ENCODE data around the gene KLHDC7A. TPM values are rescaled to one million over a fixed set of nuclear protein-coding genes. Genes with fewer than 3 reads are reported as not detected.
"Not testable (repeated sequence)": the region's sequence is repeated elsewhere in the genome, so short reads cannot be mapped to it uniquely, and the experiment has no call there.

Gene KLHDC7A
- not detected in 2 replicates for total RNA-seq (2014; rRNA removed)
- not detected for polyA plus RNA-seq (2012)

DNA sequence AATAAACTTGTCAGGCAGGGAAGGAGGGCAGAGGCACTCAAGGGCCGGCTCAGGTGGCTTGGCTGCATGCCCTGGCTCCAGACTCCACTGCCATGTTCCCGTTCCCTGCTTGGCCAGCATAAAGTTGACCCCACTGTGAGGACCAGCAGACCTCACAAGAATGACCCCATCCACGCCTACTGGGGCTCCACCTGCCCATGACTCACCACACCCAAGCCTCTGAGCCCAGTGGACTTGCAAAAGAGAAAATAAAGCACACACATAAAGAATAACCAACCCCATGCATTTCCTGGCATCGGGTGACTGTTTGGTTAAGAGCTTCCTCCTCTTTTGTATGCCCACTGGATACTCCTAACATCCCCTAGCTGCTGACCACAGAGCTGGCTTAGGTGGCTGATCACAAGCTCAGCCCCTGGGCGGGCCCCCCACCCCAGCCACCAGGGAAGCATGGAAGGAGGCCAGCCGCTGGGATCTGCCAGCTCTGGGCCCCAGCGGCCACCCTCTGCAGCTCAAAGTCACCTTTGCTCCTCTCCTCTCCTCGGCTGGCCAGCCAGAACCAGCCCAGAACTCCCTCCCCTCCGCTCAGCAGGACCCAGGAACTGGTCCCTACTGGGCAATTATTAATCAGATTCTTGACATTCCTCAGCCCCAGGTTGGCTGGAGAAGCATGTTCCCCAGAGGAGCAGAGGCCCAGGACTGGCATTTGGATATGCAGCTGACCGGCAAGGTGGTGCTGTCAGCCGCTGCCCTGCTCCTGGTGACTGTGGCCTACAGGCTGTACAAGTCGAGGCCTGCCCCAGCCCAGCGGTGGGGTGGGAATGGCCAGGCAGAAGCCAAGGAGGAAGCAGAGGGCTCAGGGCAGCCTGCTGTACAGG lies at the start of gene KLHDC7A:
Gene KLHDC7A, plus strand, starts transcription at position 616 of the 875 bp plus-strand sequence. Its CDS starts 52 bp downstream, at position 668.
- no peak for DNase-seq (ENCODE audit: low read depth)

DNA sequence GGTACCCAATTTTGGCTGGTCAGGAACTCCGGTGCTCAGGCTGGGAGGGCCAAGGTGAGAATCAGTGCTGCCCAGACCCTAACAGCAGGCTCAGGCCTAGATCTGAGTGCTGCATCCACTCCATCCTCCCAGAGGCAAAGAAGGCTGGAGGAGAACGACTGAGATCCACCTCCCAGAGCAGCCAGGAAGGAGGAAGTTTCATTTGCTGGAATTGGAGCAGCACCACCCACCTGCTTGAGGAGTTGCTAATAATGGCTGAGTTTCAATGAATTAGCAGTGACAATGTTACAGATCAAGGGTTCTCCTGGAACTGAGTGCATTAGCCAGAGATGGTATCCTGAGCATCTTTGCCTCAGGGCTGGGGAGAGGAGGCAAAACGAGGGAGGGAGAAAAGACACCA lies 46.7 kb upstream of the KLHDC7A start:
- no peak for DNase-seq (ENCODE audit: low read depth)

DNA sequence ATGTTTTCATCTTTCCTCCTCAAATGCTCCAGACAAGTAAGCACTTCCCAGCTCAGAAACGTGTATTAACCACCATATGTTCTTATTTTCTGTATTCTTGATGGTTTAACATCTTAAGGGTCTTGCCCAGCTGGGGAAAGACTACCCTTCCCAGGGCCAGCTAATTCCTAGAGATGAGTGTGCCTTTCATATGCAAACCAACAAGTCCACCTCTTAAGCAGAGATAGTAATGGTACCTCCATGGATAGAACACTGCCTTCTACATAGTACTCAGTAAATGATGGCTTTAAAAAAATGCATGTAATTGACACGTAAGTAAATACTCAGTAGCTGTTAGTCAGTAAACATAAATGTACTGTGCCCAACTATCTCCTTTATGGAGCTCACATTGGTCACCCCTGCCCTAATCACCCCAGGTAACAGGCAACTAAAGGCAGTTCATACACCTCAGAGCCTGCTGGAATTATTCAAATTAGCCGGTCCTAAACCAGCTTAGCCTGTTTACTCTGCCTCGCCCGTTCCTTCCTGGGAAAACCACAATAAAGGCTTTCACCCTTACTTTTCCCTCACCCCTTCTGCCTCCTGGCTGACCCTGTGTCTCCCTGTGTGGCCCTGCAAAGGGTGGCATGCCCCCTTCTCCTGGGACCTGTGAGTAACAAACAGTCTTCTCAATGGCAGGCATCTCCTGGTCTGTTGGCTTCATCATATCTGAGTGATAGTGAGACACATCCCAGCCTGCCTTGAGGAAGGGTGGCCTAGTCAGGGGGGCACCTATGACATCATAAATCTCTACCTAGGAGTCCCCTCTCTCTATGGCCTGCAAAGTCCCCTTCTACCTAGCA lies 40.1 kb upstream of the KLHDC7A start:
- no peak for DNase-seq (ENCODE audit: low read depth)

DNA sequence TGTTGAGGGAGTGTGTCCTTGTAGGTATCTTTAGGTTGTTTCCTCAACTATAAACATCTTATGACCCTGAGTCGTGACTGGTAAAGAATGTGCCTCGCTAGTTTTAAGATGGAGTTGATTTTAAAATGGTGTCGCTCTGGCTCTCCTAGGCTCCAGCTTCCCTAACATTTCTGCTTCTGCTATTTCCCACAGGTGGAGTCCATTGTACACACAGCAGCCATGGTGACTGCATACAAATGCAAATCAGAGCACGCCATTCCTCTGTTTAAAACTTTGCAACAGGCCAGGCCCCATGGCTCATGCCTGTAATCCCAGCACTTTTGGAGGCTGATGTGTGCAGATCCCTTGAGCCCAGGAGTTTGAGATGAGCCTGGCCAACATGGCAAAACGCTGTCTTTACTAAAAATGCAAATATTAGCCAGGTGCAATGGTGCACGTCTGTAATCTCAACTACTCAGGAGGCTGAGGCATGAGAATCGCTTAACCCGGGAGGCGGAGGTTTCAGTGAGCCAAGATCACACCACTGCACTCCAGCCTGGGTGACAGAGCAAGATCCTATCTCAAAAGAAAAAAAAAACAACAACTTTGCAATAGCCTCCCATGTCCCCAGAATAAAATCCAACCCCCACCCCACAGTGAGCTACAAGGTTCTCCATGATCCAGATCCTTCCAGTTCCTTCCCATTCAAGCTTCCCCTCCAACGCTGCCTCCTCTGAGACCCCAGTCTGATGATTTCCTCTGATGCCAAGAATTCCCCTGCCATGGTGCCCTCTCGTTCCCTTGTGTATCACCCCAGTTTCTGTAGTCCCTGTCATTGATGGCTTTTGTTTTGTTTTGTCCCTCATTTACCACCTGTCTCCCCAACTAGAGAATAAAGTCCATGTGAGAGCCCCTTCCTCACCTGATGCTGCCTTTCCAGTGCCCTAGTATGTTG lies 36.9 kb upstream of the KLHDC7A start:
- DNase-seq (ENCODE audit: low read depth): no peak

DNA sequence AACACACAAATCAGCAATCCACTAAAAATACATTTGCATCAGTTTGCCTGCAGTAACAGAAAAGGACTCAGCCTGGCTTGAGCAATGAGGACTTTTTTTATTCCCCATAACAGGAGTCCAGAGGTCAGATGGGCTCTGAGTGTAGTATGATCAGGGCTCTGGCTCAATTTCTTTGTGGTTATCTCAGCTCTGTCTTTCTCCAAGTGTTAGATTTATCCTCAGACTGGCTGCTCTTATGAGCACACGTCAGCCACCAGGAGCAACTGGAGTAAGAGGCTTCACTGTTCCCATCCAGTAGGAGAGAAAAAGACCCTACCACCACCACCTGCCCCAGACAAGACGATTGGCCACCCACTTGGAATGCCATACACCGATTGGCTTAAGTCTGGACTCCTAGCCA lies 36.2 kb upstream of the KLHDC7A start:
- no peak for DNase-seq (ENCODE audit: low read depth)

DNA sequence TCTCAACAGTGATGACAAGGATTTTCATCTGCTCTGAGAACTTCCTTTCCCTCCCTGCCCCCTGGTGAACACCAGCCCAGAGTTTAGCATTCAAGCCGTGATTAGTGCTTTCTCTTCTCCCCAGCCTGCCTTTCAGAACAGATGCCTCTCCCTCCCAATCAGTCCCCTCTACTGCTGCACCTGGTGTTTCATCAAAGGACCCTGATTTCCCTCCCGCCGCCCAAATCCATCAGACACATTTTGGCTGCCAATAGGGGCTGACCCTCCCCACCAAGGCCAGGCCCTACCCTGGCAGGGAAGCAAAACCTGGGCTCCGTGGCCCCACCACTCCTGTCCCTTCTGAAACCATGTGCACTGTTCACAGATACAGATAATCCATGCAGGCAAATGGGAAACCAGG lies 34.0 kb upstream of the KLHDC7A start:
- no peak for DNase-seq (ENCODE audit: low read depth)

DNA sequence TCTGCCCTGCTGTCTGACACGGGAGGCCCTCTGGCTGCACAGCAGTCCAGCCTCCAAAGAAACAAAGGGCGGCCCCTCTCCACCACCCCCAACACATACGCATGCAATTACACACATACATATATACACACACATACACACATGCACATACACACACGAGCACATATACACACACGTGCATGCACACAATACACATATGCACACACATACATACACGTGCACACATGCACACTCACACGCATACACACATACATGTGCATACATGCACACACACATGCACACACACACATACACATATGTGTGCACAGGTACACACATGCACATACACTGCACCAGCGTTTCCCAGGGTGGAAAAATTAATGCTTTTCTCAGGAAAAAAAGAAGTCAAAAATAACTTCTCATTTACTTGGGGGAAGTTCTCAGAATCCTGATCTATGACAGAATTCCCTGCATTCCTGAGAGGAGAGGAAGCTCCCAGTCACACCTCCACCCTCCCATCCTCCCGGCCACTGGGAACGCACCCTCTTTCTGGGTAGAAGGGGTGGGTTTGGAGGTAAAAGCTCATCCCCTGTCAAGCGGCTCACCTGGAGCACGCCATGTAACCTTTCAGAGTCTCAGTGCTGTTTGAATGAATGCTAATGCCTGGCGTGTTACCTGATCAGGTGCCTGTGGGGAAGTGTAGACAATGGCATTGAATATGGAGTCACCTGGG lies 33.1 kb upstream of the KLHDC7A start:
- DNase-seq (ENCODE audit: low read depth): no peak

DNA sequence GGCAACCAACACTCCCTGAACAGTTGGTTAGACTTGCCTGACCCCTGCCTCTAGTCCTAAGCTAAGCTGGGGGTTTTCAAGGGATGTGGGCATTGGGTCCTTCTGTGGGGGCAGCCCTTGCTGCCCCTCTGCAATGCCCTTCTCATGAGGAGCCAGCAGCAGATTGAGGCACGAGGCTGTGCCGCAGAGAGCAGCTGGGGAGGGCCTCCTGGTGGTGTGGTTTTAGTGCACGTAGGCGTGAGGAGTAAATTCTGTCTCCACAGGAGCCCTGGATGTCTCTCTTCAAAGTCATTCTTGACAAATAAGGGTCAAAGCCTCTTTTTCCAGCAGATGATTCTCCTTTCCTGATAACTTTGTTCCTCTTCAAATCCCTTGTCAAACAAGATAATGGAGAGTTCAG lies 31.8 kb upstream of the KLHDC7A start:
- DNase-seq (ENCODE audit: low read depth): no peak

DNA sequence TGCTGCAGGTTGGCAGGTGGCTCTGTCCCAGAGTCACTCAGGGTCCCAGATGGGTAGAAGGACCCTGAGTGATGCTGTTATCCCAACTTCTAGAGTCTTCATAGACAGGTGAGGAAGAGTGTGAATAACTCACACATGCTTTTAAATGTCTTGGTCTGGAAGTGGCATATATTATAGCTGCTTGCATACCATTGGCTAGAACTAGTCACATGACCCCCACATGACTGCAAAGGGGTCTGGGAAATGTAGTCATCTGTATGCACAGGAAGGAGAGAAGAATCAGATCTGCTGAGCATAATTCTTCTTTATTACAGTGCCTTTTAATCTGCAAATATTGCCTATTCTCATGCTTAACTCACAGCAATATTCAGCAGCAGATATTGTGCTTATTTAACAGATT lies 28.2 kb upstream of the KLHDC7A start:
- no peak for DNase-seq (ENCODE audit: low read depth)

DNA sequence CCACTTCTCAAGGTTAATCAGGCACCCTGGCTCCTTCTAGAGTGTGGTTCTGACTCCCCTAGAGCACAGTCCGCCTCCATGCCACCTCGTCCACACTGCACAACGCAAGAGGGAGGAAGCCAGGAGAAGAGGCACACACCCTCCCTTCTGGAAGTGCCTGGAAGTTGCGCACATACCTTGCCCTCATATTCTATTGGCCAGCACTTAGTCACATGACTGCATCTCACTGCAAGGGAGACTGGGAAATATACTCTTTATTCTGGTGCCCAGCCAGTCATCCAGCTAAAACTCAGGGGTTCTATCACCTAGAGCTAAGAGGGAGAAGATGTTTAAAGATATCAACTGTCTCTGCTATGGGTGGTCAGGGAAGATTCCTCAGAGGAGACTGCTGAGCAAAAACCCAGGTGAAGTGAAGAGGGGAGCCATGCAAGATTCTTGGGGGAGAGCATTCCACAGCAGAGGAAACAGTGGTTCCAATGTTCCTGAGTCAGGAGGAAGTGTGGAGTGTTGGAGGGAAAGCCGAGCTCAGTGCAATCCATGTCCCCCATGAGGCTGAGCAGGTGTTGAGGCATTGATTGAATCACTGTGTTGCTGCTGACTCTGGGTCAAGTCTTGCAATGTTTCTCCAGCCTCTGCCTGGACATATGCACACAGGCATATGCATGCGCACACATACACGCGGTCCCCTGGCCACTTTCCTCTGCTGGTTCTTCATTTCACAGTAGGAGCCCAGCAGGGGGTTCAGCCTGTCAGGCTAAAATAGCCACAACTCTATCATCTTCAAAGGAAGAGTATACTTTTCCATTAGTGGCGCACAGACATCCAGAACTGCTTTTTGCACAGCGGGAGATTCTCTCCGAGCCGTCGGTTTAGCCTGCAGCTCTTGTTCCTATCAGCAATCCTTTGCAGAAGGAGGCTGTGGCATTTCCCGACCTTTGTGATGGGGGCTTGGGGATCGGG lies 22.3 kb upstream of the KLHDC7A start:
- DNase-seq (ENCODE audit: low read depth): no peak

DNA sequence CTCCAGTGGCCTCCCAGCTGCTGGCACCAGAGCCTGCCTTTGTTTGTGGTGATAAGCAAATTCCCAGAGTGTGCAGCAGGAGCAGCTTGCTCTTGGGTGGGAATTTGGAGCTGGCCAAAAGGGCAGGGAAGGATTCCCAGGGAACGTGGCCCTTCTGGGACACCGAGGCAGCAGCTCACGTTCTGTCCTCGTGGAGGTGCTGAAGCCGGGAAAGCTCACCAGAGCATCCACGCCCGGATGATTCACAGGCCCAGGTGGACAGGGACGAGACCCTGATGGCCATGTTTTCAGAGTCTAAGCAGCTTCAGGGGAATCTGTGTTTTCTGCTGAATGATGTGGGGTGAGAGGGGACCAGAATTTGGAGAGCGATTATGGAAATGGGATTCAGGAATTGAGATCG lies 19.1 kb upstream of the KLHDC7A start:
- no peak for DNase-seq (ENCODE audit: low read depth)

DNA sequence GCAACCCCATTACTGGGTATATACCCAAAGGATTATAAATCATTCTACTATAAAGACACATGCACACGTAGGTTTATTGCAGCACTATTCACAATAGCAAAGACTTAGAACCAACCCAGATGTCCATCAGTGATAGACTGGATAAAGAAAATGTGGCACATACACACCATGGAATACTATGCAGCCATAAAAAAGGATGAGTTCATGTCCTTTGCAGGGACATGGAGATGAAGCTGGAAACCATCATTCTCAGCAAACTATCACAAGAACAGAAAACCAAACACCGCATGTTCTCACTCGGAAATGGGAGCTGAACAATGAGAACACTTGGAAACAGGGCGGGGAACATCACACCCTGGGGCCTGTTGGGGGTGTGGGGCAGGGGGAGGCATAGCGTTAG lies 18.2 kb upstream of the KLHDC7A start:
- not testable (repeated sequence) for DNase-seq (ENCODE audit: low read depth)

DNA sequence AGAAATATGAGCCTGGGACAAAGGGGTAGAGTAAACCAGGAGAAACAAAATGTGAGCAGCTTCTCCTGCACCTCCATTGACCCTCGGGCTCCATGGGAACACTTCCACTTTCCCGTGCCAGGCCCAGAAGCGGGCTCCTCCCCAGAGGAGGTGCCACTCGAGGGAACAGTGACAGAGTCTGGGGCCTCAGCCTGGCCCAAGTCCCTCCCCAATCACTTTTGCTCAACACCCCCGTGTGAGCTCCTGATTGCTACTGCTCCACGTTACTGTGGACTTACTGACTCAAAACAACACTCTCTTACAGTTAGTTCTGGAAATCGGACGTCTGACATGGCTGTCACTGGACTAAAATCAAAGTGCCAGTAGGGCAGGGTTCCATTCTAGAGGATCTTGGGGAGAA lies 17.7 kb upstream of the KLHDC7A start:
- no peak for DNase-seq (ENCODE audit: low read depth)

DNA sequence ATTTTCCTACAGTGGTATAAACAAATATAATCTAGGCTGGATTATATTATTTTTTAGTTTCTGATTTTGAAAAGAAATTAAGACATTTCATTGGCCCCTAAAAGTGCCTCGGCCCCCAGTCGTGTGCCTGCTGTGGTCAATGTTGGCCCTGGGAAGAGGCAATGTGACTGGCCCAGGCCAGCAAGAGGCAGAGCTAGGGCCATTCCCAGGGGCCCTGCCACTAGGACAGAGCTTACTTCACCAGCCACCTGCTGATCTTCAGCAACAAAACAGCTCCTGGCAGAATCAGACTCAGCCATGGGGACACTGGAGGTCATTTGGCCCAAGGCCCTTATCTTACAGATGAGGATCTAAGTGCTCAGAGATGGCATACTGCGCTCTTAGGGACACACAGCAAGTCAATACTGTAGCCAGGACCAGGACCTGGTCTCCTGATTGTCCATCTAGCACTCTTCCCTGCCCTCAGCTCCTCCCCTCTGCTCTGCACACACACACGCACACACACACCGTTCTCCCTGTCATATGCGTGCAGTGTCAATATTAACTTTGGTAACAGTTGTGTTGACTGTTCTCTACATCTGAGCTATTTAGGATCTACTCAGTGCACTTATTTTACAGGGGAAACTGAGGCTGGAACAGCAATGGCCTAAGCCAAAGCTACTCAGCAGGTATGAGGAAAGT lies 16.6 kb upstream of the KLHDC7A start:
- DNase-seq (ENCODE audit: low read depth): no peak

DNA sequence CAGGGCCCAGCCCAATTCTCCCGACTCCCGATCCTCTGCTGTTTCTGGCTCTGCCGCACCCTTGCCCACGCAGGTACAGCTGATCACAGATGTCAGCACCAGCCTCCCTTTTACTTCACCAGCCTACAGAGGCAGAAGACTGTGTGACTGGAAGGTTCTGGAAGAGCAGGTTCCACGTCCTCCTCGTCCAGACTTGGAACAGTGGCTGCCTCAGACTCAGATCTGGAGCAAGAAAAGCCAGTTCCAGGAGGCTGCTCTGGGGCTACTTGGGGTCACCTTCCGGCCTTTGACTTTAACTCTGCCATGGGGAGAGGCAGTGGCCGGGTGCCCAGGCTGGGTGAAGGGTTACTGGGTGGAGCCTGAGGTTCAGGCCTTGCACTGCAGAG lies 16.1 kb upstream of the KLHDC7A start:
- no peak for DNase-seq (ENCODE audit: low read depth)

DNA sequence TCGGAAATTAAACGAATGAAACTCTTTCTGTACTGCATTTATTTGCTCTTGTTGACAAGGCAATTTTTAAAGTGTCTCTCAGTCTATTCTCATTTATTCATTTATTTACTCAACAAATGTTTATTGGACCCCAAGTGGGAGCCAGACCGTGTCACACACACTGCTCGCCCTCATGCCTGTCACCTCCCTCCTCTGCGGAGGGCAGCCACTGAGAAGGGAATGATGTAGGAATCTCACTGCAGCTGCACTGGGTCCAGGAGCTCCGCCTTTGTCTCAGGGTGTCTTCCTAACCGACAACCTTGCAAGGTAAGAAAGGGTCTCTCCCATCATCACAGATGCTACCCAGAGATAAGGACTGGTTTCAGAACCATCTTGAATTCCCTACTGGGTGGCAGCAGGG lies 14.1 kb upstream of the KLHDC7A start:
- no peak for DNase-seq (ENCODE audit: low read depth)

DNA sequence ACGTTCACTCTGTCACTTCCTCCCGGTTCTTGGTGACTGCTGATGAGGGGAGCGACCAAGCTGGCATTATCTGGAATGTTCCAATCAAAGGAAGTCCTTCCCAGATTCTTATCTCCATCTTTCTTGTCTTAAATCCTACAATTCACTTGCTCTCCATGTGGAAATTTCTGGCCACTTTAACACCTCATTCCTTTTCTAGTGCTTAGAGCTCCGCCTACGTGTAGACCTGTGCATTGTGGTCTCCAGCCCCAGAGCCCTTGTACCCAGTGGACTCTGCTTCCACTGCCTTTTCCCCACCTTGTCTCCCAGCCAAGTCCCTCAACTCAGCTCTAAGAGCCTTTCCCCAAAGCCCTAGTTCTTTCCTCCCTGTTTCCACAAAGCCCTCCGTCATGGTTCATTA lies 12.2 kb upstream of the KLHDC7A start:
- DNase-seq (ENCODE audit: low read depth): no peak

DNA sequence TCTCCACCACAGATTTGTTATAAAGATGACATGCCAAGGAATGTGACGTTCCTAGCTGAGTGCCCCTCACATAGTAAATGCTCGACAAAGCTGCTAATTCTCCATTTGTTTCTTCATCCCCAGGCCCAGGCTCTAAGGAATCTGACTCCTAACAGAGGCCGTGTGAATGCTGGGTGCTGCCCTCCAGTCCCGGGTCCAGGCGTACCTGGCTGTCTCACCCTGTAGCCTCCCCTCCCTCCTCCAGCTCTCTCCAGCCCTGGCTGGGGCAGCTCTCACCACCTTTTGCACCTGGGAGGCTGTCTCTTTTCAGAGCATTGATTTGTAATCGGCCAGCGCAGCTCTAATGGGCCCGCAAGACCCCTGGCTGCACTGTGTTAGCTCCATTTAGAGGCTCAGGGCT lies 11.2 kb upstream of the KLHDC7A start:
- DNase-seq (ENCODE audit: low read depth): no peak

DNA sequence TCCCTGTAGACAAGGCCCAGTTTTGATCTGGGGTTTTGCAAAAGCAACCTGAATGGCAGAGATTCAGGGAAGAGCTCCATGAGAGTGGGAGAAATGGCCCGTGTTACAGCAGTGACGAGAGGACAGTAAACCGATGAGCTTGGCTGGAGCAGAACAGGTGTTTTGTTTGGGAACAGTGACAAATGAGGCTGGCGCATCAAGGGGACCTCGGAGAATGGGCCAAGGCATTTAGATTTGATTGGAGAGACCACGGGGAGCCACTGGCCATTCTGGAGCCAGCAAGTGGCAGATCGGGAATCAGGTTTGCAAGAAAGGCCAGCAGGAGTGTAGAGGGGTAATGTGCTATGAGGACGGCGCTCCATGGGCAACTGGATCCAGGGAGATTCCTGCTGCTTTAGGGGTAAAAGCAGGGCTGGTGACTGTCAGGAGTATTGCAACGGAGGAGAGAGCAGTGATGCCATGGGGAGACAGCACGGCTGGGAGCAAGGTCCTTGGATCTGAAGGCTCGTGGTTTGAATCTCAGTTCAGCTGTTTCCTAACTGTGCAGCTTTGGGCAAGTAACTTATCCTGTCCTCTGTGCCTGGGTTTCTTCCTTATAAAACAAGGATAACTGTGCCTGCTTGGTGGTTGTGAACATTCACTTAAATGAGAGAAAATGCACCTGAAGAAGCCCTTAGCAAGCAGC lies 9.9 kb upstream of the KLHDC7A start:
- DNase-seq (ENCODE audit: low read depth): no peak
